PC-9 (cell line): ENCODE results near the gene PLAAT4.

Source experiments
- EZH2 ChIP-seq: fragments of 200-600 bp; sonication (generic); IDR thresholded peaks from 2 replicates; pipeline ENCODE4 v1.8.0; 2017; ENCODE audit warnings: antibody characterized with exemption, low read depth
- TF ChIP-seq, protein P1 (sequence below): fragments of 200-600 bp; sonication (generic); conservative IDR thresholded peaks from 2 replicates; pipeline ENCODE4 v1.6.1; 2017; ENCODE audit warnings: mixed run types, antibody characterized with exemption, mild to moderate bottlenecking, moderate library complexity

GRCh38 chr11:63512816-63513215, 23.8 kb upstream of the PLAAT4 start:
- TF ChIP-seq, protein P1, sequence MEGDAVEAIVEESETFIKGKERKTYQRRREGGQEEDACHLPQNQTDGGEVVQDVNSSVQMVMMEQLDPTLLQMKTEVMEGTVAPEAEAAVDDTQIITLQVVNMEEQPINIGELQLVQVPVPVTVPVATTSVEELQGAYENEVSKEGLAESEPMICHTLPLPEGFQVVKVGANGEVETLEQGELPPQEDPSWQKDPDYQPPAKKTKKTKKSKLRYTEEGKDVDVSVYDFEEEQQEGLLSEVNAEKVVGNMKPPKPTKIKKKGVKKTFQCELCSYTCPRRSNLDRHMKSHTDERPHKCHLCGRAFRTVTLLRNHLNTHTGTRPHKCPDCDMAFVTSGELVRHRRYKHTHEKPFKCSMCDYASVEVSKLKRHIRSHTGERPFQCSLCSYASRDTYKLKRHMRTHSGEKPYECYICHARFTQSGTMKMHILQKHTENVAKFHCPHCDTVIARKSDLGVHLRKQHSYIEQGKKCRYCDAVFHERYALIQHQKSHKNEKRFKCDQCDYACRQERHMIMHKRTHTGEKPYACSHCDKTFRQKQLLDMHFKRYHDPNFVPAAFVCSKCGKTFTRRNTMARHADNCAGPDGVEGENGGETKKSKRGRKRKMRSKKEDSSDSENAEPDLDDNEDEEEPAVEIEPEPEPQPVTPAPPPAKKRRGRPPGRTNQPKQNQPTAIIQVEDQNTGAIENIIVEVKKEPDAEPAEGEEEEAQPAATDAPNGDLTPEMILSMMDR, result no peak
- TF ChIP-seq EZH2, result no peak
